Fibroblast of the aortic adventitia (primary cell): ENCODE results near the gene PLEKHG3. TPM values are rescaled to one million over a fixed set of nuclear protein-coding genes. Genes with fewer than 3 reads are reported as not detected.

Experiments used
- DNase-seq: peaks from one replicate; pipeline ENCODE4 v3.0.0-alpha.2; 2010; ENCODE audit warnings: low read depth
- H3K4me3 ChIP-seq: 2 replicates; pipeline ENCODE4 v1.5.1; 2011; ENCODE audit warnings: low read depth, mild to moderate bottlenecking, control low read depth, low read length, moderate library complexity
- total RNA-seq: library from RNA; depleted of rRNA; stranded (reverse); fragments of >200 nt; gene quantifications from 2 replicates; pipeline ENCODE4 v1.2.3, GENCODE V29; 2012; ENCODE audit warnings: low replicate concordance
- TF ChIP-seq, protein P1 (sequence below): IDR thresholded peaks from 2 replicates; pipeline ENCODE4 v1.5.1; 2011; ENCODE audit warnings: mild to moderate bottlenecking, low read length, control low read depth, inconsistent platforms; ENCODE audit not compliant: insufficient read depth

PLEKHG3 gene
- total RNA-seq, 1 donor, result 9.0 TPM

DNA sequence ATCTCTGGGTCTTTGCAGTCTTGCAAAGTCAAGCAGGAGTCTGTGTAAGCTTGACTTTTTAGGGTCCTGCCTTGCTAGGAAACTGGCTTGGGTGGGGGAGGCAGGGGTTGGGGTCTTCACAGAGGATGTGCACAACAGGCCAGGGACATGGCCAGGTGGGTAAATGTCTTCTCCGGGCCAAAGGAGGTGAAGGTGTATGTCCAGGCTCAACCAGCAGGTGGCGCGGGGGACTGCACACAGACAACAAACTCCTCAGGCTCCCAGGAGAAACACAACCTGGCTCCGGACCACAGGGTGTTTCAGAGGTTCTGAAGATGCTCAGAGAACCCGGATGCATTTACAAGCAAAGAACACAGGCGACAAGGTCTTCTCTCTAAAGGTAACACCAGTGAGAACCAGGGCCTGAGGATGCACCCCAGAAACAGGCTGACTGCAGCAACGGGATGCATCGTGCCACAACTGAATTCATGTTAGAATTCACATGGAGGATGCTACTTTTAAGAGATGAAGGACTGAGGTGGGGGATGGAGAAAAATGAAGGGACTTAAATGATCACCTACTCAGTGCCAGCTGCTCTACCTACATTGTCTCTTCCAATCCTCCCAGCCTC is 56.0 kb downstream of the PLEKHG3 start:
- no peak overlapping the region for H3K4me3 ChIP-seq
- TF ChIP-seq, protein P1, sequence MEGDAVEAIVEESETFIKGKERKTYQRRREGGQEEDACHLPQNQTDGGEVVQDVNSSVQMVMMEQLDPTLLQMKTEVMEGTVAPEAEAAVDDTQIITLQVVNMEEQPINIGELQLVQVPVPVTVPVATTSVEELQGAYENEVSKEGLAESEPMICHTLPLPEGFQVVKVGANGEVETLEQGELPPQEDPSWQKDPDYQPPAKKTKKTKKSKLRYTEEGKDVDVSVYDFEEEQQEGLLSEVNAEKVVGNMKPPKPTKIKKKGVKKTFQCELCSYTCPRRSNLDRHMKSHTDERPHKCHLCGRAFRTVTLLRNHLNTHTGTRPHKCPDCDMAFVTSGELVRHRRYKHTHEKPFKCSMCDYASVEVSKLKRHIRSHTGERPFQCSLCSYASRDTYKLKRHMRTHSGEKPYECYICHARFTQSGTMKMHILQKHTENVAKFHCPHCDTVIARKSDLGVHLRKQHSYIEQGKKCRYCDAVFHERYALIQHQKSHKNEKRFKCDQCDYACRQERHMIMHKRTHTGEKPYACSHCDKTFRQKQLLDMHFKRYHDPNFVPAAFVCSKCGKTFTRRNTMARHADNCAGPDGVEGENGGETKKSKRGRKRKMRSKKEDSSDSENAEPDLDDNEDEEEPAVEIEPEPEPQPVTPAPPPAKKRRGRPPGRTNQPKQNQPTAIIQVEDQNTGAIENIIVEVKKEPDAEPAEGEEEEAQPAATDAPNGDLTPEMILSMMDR, result peak; percentile 82
- peak; percentile 48 for DNase-seq

DNA sequence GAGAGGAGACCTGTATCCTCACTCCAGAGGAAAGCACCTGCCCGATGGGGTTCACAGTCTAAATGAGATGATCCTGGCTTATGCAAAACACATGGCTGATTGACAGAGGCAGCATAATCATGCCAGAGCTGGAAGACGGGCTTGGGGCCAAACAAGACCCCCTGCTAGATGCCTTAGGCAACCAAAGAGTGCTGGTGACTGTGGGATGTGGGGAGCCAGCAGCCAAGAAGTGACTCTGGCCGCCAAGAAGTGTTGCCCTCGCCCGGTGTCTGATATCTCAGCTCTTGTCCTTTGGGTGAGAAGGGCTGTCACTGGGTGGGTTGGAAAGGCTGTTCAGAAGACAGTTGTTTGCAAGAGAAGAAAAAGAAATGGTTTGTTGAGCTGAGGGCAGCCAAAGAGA is 56.7 kb downstream of the PLEKHG3 start:
- DNase-seq, result no peak
- no peak overlapping the region for H3K4me3 ChIP-seq
- TF ChIP-seq, protein P1, result no peak

DNA sequence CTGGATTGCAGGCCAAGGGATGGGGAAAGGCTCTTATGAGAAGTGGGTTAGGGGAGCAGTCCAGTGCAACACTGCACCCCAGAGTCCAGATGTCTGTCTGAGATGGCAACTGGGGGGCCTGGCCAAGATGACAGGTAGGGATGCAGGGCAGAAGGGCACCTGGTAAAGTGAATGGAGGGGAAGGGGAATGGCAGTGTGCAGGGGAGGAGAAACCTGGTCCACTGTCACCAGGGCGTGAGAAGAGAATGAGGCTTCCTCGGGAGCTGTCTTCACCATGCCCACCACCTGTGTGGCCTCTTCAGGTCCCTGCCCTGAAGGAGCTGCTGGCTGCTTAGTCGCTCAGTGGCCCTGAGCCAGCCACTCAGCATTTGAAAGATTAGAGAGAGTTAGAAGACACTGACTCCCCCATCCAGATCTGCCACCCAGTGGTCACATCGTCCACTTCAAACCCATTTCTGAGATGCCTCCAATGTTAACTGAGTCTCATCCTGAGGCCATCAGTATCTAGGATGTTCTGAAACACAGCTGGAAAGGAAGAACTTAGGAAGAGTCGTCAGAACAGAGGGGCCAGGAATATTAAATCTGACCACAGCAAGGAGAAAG is 57.3 kb downstream of the PLEKHG3 start:
- TF ChIP-seq, protein P1, result peak; percentile 11
- no peak overlapping the region for H3K4me3 ChIP-seq
- DNase-seq, result no peak

DNA sequence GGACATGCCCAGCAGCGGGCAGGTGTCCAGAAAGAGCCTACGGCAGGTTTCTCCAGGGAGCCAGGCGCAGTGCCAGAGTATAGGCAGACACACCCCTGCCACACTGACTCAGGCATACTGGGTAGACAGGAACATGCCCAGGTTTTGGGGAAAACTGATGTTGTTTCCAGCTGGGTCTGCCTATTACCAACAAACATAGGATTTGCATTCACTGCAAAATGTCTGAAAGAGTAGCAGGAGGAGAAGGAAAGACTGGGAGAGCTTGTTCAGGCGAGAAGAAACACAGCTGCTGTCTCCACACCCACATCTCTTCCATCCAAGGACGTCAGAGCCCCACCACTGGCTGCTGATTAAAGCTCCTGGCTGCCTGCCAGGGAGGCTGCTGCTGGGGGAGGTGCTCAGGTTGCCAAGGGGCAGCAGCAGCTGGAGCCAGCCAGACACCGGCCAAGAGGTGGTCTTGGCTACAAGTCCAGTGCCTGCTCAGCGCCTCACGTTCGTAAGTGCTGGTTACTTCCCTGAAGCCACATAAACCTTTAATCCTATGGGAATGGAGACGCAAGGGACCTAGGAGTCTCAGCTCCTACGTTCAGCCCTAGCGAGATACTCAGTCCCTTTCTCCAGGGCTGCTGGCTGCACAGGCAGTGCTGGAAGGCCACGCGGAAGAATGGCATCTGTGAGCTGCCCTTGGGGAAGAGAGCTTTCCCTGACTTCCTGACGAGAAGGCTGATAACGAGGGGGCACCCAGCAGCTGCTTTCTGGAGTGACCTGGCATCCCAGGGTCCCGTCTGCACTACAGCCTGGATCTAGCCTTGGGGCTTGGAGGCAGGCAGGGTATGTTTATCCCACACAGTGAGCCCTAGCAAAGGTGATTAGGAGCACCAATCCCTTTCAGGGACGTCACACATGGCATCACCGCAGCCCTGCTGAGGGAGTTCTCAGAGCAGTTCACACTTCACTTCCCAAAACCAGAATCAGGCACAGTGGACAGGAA is 58.1 kb downstream of the PLEKHG3 start:
- no peak overlapping the region for H3K4me3 ChIP-seq
- TF ChIP-seq, protein P1, result no peak
- peak; percentile 98 for DNase-seq

DNA sequence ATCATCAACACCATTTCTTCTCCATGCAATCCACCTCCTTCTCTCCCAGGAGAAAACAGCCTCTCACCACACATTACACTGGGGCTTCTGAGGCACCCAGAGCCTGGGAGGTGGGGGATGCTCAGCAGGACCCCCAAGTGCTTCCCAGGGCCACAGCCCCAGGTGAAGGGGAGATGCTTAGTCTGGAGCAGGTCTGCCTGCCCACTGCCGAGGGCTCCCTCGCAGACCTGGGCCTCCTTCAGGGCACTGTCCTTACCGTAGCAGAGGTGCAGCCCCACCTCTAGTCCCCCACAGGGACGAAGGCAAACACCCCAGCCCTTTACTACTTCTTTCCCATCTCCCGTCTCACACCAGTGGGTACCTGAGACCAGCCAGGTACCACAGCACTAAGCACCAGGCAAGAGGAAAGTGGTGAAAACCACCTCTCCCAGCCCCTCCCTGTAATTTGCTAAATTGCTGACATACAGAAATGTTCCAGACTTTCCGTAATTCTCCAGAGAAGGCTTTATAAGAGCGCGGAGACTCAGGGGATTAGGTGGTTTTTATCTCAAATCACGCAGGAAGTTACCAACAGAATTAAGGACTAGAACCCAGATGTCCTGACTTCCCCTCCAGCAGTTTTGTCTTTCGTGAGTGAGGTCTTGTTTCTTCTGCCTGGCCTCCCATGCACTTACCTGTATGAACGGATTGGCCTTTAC is 59.0 kb downstream of the PLEKHG3 start:
- no peak for DNase-seq
- TF ChIP-seq, protein P1, result no peak
- no peak overlapping the region for H3K4me3 ChIP-seq
